Iris pigment epithelial cell (primary cell): Measurements from ENCODE around the gene ACSL4.
"Not testable (repeated sequence)": the region's sequence is repeated elsewhere in the genome, so short reads cannot be mapped to it uniquely, and the experiment has no call there.

Experiments used
- DNase-seq: peaks from one replicate; pipeline ENCODE4 v3.0.0-alpha.2; 2011; ENCODE audit warnings: low read depth

Gene ACSL4

GRCh38 chrX:109732807-109733612 is at the start of gene ACSL4:
ACSL4 (minus strand) TSS chrX:109733257; CDS start chrX:109683363, 49,894 bp downstream.
- DNase-seq: peak; percentile 86

GRCh38 chrX:109777749-109778148 is 44.7 kb upstream of the ACSL4 start:
- no peak for DNase-seq

- no peak for DNase-seq
These were observed 43.9 kb upstream of the ACSL4 start for GRCh38 chrX:109776986-109777385.

- DNase-seq: no peak
These were observed 43.4 kb upstream of the ACSL4 start for GRCh38 chrX:109776432-109776831.

GRCh38 chrX:109775386-109775785 is 42.3 kb upstream of the ACSL4 start:
- DNase-seq: no peak

- peak; percentile 89 for DNase-seq
These were observed 41.6 kb upstream of the ACSL4 start for GRCh38 chrX:109774706-109775105.

GRCh38 chrX:109774136-109774535 is 41.1 kb upstream of the ACSL4 start:
- peak; percentile 19 for DNase-seq

GRCh38 chrX:109773374-109773773 is 40.3 kb upstream of the ACSL4 start:
- no peak for DNase-seq

- no peak for DNase-seq
These were observed 37.7 kb upstream of the ACSL4 start for GRCh38 chrX:109770780-109771179.

- DNase-seq: no peak
These were observed 27.8 kb upstream of the ACSL4 start for GRCh38 chrX:109760922-109761250.

GRCh38 chrX:109760209-109760921 is 27.3 kb upstream of the ACSL4 start:
- DNase-seq: no peak

- DNase-seq: no peak
These were observed 20.2 kb upstream of the ACSL4 start for GRCh38 chrX:109753256-109753655.

- DNase-seq: no peak
These were observed 18.6 kb upstream of the ACSL4 start for GRCh38 chrX:109751698-109752097.

- DNase-seq: no peak
These were observed 16.1 kb upstream of the ACSL4 start for GRCh38 chrX:109749207-109749606.

GRCh38 chrX:109747681-109748080 is 14.6 kb upstream of the ACSL4 start:
- DNase-seq: no peak

- peak; percentile 43 for DNase-seq
These were observed 9.7 kb upstream of the ACSL4 start for GRCh38 chrX:109742722-109743121.

- DNase-seq: not testable (repeated sequence)
These were observed 7.8 kb upstream of the ACSL4 start for GRCh38 chrX:109740896-109741295.

- DNase-seq: no peak
These were observed 7.4 kb upstream of the ACSL4 start for GRCh38 chrX:109740433-109740809.

GRCh38 chrX:109739625-109740432 is 6.8 kb upstream of the ACSL4 start:
- peak; percentile 84 for DNase-seq

GRCh38 chrX:109735202-109735744 is 2.2 kb upstream of the ACSL4 start:
- no peak for DNase-seq

- no peak for DNase-seq
These were observed 591 bp upstream of the ACSL4 start for GRCh38 chrX:109733613-109734083.
